Smooth muscle cell (in vitro differentiated cells): ENCODE data around the gene SYVN1. TPM values are rescaled to one million over a fixed set of nuclear protein-coding genes. Genes with fewer than 3 reads are reported as not detected.

Experiments used
- DNase-seq: peaks from one replicate; lab custom pipeline; 2025; ENCODE audit not compliant: unreplicated experiment; lab: John Stamatoyannopoulos, UW
- H2AFZ ChIP-seq: fragments of 200-600 bp; sonication (generic); 2 replicates; pipeline ENCODE4 v1.6.0; 2016; ENCODE audit warnings: antibody characterized with exemption, low read depth, mild to moderate bottlenecking
- H3F3A ChIP-seq: fragments of 200-600 bp; sonication (generic); 2 replicates; pipeline ENCODE4 v1.6.0; 2017; ENCODE audit warnings: antibody characterized with exemption, low read depth
- H3K27ac ChIP-seq: fragments of 200-600 bp; sonication (generic); 2 replicates; pipeline ENCODE4 v1.5.1; 2016; ENCODE audit warnings: low read depth, mild to moderate bottlenecking
- H3K27me3 ChIP-seq: fragments of 200-600 bp; sonication (generic); 2 replicates; pipeline ENCODE4 v1.6.1; 2016; ENCODE audit warnings: low read depth, mild to moderate bottlenecking
- H3K36me3 ChIP-seq: fragments of 200-600 bp; sonication (generic); 2 replicates; pipeline ENCODE4 v1.5.1; 2016; ENCODE audit warnings: low read depth
- H3K4me1 ChIP-seq: fragments of 200-600 bp; sonication (generic); 2 replicates; pipeline ENCODE4 v1.5.1; 2016; ENCODE audit warnings: low read depth
- H3K4me2 ChIP-seq: fragments of 200-600 bp; sonication (generic); 2 replicates; pipeline ENCODE4 v1.6.0; 2016; ENCODE audit warnings: mild to moderate bottlenecking
- H3K4me3 ChIP-seq: fragments of 200-600 bp; sonication (generic); 2 replicates; pipeline ENCODE4 v1.5.1; 2016; ENCODE audit warnings: mild to moderate bottlenecking
- H3K79me2 ChIP-seq: fragments of 200-600 bp; sonication (generic); 2 replicates; pipeline ENCODE4 v1.6.0; 2016; ENCODE audit warnings: low read depth, mild to moderate bottlenecking
- H3K9ac ChIP-seq: fragments of 200-600 bp; sonication (generic); 2 replicates; pipeline ENCODE4 v1.6.0; 2016; ENCODE audit warnings: low read depth
- H3K9me3 ChIP-seq: fragments of 200-600 bp; sonication (generic); replicated peaks from 2 replicates; pipeline ENCODE4 v1.5.1; 2016; ENCODE audit warnings: low read depth
- H4K20me1 ChIP-seq: fragments of 200-600 bp; sonication (generic); 2 replicates; pipeline ENCODE4 v1.6.0; 2016; ENCODE audit warnings: low read depth
- WGBS: methylation state at CpG from one replicate; pipeline ENCODE4 v1.1.7; 2016; ENCODE audit warnings: low lambda C conversion rate; 5-methylcytosine and 5-hydroxymethylcytosine counted together
- polyA plus RNA-seq: library from polyadenylated mRNA; unstranded; fragments of >200 nt; fragmentation: Nextera tagmentation; extraction: Ambion mirVana; gene quantifications from 2 replicates; pipeline ENCODE4 v1.2.1, GENCODE V29; 2016
- total RNA-seq: library from RNA; depleted of rRNA; stranded (reverse); fragments of >200 nt; gene quantifications from 2 replicates; pipeline ENCODE4 v1.2.3, GENCODE V29; 2014
- TF ChIP-seq, protein P1 (sequence below): fragments of 200-600 bp; sonication (generic); IDR thresholded peaks from 2 replicates; pipeline ENCODE4 v1.5.1; 2017; ENCODE audit warnings: borderline replicate concordance, mild to moderate bottlenecking, antibody characterized with exemption; ENCODE audit not compliant: insufficient read depth, poor library complexity, severe bottlenecking

The SYVN1 gene
- total and polyA plus RNA-seq, 2 experiments from 2014 or later: 30.0 to 52.0 TPM

DNA sequence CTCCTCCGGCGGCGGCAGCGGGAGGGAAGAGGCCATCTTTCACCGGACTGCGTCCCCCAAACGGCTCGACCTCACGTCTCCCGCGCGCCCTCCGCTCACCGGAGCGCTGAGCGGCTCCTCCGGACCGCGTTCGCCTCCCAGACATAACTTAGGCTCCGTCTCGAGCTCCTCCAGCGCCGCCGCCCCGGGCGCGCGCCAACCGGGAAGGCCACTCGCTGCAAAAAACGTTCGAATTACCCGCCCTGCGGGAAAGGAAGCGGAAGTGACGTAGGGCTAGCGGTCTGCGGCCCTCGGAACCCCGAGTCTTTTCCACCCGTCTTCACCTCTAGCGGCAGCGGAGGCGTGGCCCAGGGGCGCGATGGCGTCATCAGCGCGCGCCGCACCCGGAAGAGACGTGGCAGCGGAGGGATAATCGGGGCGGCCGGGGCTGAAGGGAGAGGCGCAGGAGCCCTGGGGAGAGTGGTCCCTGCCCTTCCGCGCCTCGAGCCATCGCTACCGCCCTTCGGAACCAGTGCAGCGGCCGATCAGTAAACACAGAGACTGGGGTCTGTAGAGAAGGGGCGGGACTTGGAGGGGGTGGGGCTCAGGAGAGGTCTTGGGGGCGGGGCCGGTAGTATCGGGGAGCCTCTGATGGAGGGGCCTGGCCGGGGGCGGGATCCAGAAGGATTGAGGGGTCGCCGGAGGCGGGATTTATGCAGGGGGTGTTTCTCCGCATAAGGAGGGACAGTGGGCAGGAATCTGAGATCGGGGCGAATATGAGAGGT lies 50.3 kb downstream of the SYVN1 start, which contains the start of the genes CDCA5 and ZFPL1:
Gene CDCA5 (minus strand): TSS at position 207 of the 764 bp plus-strand sequence. CDS start 62 bp downstream, at position 145.
Gene ZFPL1 (plus strand): TSS at position 389 of the 764 bp plus-strand sequence. CDS start 477 bp downstream, outside the sequence.
- H3K36me3 ChIP-seq: no peaks in the 10 kb centered on the region
- H3K79me2 ChIP-seq: peaks cover 28% of the 10 kb centered on the region
- H3K9me3 ChIP-seq: no peaks in the 10 kb centered on the region
- TF ChIP-seq, protein P1, sequence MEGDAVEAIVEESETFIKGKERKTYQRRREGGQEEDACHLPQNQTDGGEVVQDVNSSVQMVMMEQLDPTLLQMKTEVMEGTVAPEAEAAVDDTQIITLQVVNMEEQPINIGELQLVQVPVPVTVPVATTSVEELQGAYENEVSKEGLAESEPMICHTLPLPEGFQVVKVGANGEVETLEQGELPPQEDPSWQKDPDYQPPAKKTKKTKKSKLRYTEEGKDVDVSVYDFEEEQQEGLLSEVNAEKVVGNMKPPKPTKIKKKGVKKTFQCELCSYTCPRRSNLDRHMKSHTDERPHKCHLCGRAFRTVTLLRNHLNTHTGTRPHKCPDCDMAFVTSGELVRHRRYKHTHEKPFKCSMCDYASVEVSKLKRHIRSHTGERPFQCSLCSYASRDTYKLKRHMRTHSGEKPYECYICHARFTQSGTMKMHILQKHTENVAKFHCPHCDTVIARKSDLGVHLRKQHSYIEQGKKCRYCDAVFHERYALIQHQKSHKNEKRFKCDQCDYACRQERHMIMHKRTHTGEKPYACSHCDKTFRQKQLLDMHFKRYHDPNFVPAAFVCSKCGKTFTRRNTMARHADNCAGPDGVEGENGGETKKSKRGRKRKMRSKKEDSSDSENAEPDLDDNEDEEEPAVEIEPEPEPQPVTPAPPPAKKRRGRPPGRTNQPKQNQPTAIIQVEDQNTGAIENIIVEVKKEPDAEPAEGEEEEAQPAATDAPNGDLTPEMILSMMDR: no peak
- peak within 1 kb of the TSS; percentile 81 for H3K4me3 ChIP-seq
- peak within 1 kb of the TSS; percentile 92 for H3K27ac ChIP-seq
- H3K27me3 ChIP-seq: no peaks in the 10 kb centered on the region
- H3K4me2 ChIP-seq: peak within 1 kb of the TSS; percentile 96
- peak; percentile 84 for DNase-seq
- H3K9ac ChIP-seq: peak within 1 kb of the TSS; percentile 94
- peak within 1 kb of the TSS; percentile 92 for H2AFZ ChIP-seq
- H3F3A ChIP-seq: no peaks in the 10 kb centered on the region
- WGBS: 1% methylated on average over 75 of the region's 79 CpGs
- H4K20me1 ChIP-seq: no peaks in the 10 kb centered on the region
- H3K4me1 ChIP-seq: peaks cover 11% of the 10 kb centered on the region

DNA sequence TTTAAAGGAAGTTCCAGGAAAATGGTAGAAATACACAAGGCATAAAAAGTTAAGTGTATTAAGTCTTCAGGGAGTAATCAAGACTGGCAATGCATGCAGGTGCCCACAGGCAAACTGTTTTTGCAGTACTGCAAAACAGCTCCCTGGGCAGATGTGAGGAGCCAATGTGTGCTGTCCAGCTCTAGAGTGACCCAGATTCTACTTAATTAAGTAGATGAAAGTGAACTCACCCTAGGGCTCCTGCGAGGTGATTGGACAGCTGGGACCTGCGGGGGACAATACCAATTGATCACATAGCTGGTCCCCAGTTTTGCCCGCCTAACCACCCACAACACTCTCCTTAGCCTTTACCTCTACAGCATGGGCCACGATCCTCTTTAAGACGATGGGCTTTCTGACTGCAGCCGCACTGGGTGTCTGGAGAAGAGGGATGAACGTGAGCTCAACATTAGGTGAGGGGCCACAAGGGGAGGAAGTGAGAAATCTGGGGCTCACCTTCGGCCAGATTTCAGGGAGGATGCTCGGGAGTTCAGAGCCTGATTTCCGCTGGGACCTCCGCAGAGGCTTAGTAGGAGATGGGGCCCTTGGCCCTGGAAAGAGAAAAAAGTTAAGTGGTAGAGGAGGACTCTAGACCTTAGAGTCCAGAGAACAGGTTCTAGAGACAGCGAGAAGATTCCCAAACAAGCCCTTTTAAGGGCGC lies 51.0 kb downstream of the SYVN1 start:
- TF ChIP-seq, protein P1: no peak
- H4K20me1 ChIP-seq: no peaks in the 10 kb centered on the region
- peak overlapping the region; percentile 82 for H3K4me2 ChIP-seq
- no peaks in the 10 kb centered on the region for H3F3A ChIP-seq
- H3K9me3 ChIP-seq: no peaks in the 10 kb centered on the region
- no peak for DNase-seq
- peaks cover 11% of the 10 kb centered on the region for H3K4me1 ChIP-seq
- WGBS: 7% methylated on average over 12 of the region's 13 CpGs
- H3K36me3 ChIP-seq: no peaks in the 10 kb centered on the region
- H3K27ac ChIP-seq: no peak overlapping the region
- peak overlapping the region; percentile 81 for H3K4me3 ChIP-seq
- H3K27me3 ChIP-seq: no peaks in the 10 kb centered on the region
- peak overlapping the region; percentile 94 for H3K9ac ChIP-seq
- peaks cover 32% of the 10 kb centered on the region for H3K79me2 ChIP-seq
- H2AFZ ChIP-seq: peak overlapping the region; percentile 92

DNA sequence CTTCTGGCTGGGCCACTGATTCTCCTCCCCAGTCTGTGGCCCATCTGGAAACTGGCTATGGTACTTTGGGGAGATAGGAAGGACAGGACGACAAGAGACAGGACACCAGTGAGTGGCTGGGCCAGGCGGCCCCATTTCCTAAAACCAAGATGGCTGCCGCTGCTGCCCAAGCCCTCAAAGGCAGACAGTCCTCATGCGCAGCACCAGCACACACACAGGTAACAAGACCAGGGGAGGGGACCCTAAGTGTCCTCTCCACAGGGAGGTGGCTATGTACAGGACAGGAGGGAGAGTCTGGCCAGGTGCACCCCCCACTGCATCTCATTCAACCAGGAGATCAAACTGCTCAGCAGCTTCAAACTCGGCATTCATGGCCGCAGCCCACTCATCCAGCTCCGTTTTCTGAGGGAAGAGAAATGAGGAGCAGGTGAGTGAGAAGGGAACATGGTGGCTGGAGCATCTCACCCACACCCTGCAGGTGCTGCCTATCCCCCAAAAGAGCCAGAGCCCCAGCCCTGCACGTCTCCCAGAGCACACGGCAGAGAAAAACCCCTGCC lies 55.5 kb downstream of the SYVN1 start:
- WGBS: 95% methylated on average over 9 of the region's 9 CpGs
- Histone ChIP-seq H3K9ac (no peak overlapping the region), H3K4me1 (peaks cover 8% of the 10 kb centered on the region), H3K4me2 (no peak overlapping the region), H3F3A (no peaks in the 10 kb centered on the region), H3K27me3 (no peaks in the 10 kb centered on the region), H3K4me3 (no peak overlapping the region), H3K79me2 (peaks cover 19% of the 10 kb centered on the region), H4K20me1 (no peaks in the 10 kb centered on the region), H3K27ac (no peak overlapping the region), H2AFZ (no peak overlapping the region), H3K9me3 (no peaks in the 10 kb centered on the region), H3K36me3 (no peaks in the 10 kb centered on the region)
- TF ChIP-seq, protein P1: no peak
- no peak for DNase-seq
